HepG2 (cell line): Measurements from ENCODE around the gene CXADR. TPM values are rescaled to one million over a fixed set of nuclear protein-coding genes. Genes with fewer than 3 reads are reported as not detected.

ENCODE experiments used
- ADNP ChIP-seq: sonication (generic); formaldehyde crosslinking; IDR thresholded peaks from 2 replicates; pipeline ENCODE4 v1.4.0; 2020; ENCODE audit warnings: missing genetic modification reagents
- ATF4 ChIP-seq, 2 experiments: fragments of 450-650 bp in 1 of 2; sonication (generic) in 1 of 2; formaldehyde crosslinking; IDR thresholded peaks; 2 replicates each; pipeline versions ENCODE4 v1.5.0 to v1.8.0; 2020 to 2022; ENCODE audit warnings: mild to moderate bottlenecking in 1 of 2, missing genetic modification reagents in 1 of 2
- DMAP1 ChIP-seq: IDR thresholded peaks from 2 replicates; pipeline ENCODE4 v1.6.1; 2016
- DPF2 ChIP-seq: sonication (generic); formaldehyde crosslinking; IDR thresholded peaks from 2 replicates; pipeline ENCODE4 v1.4.0; 2020; ENCODE audit warnings: mild to moderate bottlenecking, low read depth, missing genetic modification reagents, borderline replicate concordance
- FOXJ3 ChIP-seq: sonication (generic); formaldehyde crosslinking; IDR thresholded peaks from 2 replicates; pipeline ENCODE4 v1.4.0; 2020; ENCODE audit warnings: missing genetic modification reagents, mild to moderate bottlenecking, borderline replicate concordance
- FOXO1 ChIP-seq: sonication (generic); formaldehyde crosslinking; IDR thresholded peaks from 2 replicates; pipeline ENCODE4 v1.4.0; 2020; ENCODE audit warnings: missing genetic modification reagents
- HDAC2 ChIP-seq: sonication (generic); formaldehyde crosslinking; IDR thresholded peaks from 2 replicates; pipeline ENCODE4 v1.4.0; 2020; ENCODE audit warnings: missing genetic modification reagents
- HNRNPLL ChIP-seq: fragments of 200-400 bp; formaldehyde crosslinking; IDR thresholded peaks from 2 replicates; pipeline ENCODE4 v1.6.1; 2017; ENCODE audit warnings: mild to moderate bottlenecking, low read depth, low read length; ENCODE audit not compliant: poor library complexity, severe bottlenecking
- HOXA7 ChIP-seq: sonication (generic); formaldehyde crosslinking; IDR thresholded peaks from 2 replicates; pipeline ENCODE4 v1.8.1; 2022; ENCODE audit warnings: mild to moderate bottlenecking, missing genetic modification reagents, moderate library complexity
- KDM5B ChIP-seq: sonication (generic); formaldehyde crosslinking; IDR thresholded peaks from 2 replicates; pipeline ENCODE4 v1.4.0; 2020; ENCODE audit warnings: missing genetic modification reagents, mild to moderate bottlenecking, borderline replicate concordance
- RNF2 ChIP-seq: fragments of 450-650 bp; conservative IDR thresholded peaks from 2 replicates; pipeline ENCODE4 v1.6.1; 2016; ENCODE audit warnings: low read depth
- SATB2 ChIP-seq: sonication (generic); formaldehyde crosslinking; IDR thresholded peaks from 2 replicates; pipeline ENCODE4 v1.5.0; 2020; ENCODE audit warnings: missing genetic modification reagents
- SOX6 ChIP-seq, 2 experiments: fragments of 450-650 bp in 1 of 2; sonication (generic) in 1 of 2; formaldehyde crosslinking in 1 of 2; IDR thresholded peaks; 2 replicates each; pipeline versions ENCODE4 v1.4.0 to v1.6.1; 2017 to 2020; ENCODE audit warnings: antibody characterized with exemption in 1 of 2, mild to moderate bottlenecking in 1 of 2, missing genetic modification reagents in 1 of 2
- TAF1 ChIP-seq: sonication (generic); formaldehyde crosslinking; IDR thresholded peaks from 2 replicates; pipeline ENCODE4 v1.4.0; 2020; ENCODE audit warnings: missing genetic modification reagents
- TBX3 ChIP-seq: fragments of 450-650 bp; IDR thresholded peaks from 2 replicates; pipeline ENCODE4 v1.6.1; 2017; ENCODE audit warnings: antibody characterized with exemption, mild to moderate bottlenecking, inconsistent platforms, borderline replicate concordance
- THRA ChIP-seq: sonication (generic); formaldehyde crosslinking; IDR thresholded peaks from 2 replicates; pipeline ENCODE4 v1.4.0; 2020; ENCODE audit warnings: missing genetic modification reagents, borderline replicate concordance
- ZBTB39 ChIP-seq: sonication (generic); formaldehyde crosslinking; IDR thresholded peaks from 2 replicates; pipeline ENCODE4 v1.5.0; 2020; ENCODE audit warnings: missing genetic modification reagents
- ZFP36 ChIP-seq: fragments of 150-350 bp; IDR thresholded peaks from 2 replicates; pipeline ENCODE4 v1.6.1; 2018; ENCODE audit warnings: borderline replicate concordance, low read length, low read depth; ENCODE audit not compliant: partially characterized antibody
- ZFP36L2 ChIP-seq: sonication (generic); formaldehyde crosslinking; IDR thresholded peaks from 2 replicates; pipeline ENCODE4 v1.4.0; 2020; ENCODE audit warnings: missing genetic modification reagents
- ZNF331 ChIP-seq: sonication (generic); formaldehyde crosslinking; IDR thresholded peaks from 2 replicates; pipeline ENCODE4 v1.4.0; 2020; ENCODE audit warnings: missing genetic modification reagents
- polyA plus RNA-seq, 8 experiments: library from polyadenylated mRNA; depleted of rRNA in 3 of 8; stranded (reverse) in 7 of 8; unstranded in 1 of 8; fragments of >200 nt; fragmentation: Illumina TruSeq in 4 of 8; extraction: Trizol in 4 of 8; gene quantifications; 2 replicates each; pipeline versions ENCODE4 v1.2.1 to v1.2.3, GENCODE V29; 2011 to 2016; ENCODE audit warnings: low read depth in 4 of 8, missing spikeins in 1 of 8, mixed read lengths in 1 of 8; ENCODE audit not compliant: insufficient read depth in 1 of 8
- total RNA-seq, 5 experiments: library from RNA; depleted of rRNA; stranded (reverse); fragments of >200 nt; fragmentation: Illumina TruSeq; extraction: Trizol; gene quantifications; 2 replicates each; pipeline ENCODE4 v1.2.3, GENCODE V29; 2016; ENCODE audit warnings: low read depth in 1 of 5
- TF ChIP-seq, protein P1 (sequence below): sonication (generic); formaldehyde crosslinking; IDR thresholded peaks from 2 replicates; pipeline ENCODE4 v1.4.0; 2020; ENCODE audit warnings: missing genetic modification reagents

CXADR gene
- total and polyA plus RNA-seq, 2 of the 13 experiments (the other 11 are each of a cell fraction or from before 2014, with no cell fraction given), result 86.8 to 110 TPM

DNA sequence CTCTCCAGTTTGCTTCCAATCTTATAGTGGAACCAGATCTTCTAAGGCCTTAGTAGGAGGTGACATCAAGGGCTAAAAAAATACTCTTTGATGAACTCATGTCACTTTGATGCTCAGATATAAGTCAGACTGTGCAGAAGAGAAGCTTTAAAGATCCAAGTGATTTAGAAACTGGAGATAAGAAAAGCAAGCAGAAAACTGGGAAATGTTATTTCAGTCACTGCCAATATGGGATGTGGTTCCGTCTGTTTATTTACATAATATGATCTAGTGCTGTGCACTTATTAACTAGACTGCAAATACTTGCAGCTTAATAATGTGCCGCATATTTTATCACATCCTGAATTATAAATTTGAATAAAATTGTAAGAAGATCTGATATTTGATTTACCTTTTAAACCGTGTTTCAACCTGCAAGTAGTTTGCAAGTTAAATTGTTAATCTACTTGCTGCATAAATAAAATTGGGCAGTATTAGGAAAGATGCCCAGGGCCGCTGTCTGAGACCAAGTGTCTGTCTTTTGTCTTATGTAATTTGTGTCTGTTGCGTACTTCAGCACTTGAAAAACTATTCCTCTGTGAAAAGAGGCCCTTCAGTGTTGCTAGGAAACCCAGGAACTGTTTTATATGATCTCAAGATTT is 29.6 kb downstream of the CXADR start (continued):
- peak in 1 of 2 experiments; percentile 51; a peak in 1 of 4 replicates for TF ChIP-seq ATF4 (CRISPR knock-in tag; IDR thresholded peaks at IDR 0.05)
- TF ChIP-seq DPF2, result peak; percentile 51; the same call in 1 of the 2 replicates
- no peak for TF ChIP-seq ZNF331
- no peak for TF ChIP-seq HNRNPLL
- TF ChIP-seq TAF1 (CRISPR knock-in tag), result no peak
- no peak for TF ChIP-seq ADNP (CRISPR knock-in tag)
- no peak for TF ChIP-seq KDM5B (CRISPR knock-in tag)
- TF ChIP-seq FOXJ3 (CRISPR knock-in tag), result peak; percentile 96
- TF ChIP-seq ZFP36, result no peak
- TF ChIP-seq TBX3, result peak; percentile 93
- peak; percentile 72; the same call in 1 of the 2 replicates for TF ChIP-seq THRA (CRISPR knock-in tag)
- TF ChIP-seq RNF2, result no peak
- no peak for TF ChIP-seq HOXA7 (CRISPR knock-in tag)
- peak; percentile 93 for TF ChIP-seq HDAC2 (CRISPR knock-in tag)
- TF ChIP-seq, protein P1, sequence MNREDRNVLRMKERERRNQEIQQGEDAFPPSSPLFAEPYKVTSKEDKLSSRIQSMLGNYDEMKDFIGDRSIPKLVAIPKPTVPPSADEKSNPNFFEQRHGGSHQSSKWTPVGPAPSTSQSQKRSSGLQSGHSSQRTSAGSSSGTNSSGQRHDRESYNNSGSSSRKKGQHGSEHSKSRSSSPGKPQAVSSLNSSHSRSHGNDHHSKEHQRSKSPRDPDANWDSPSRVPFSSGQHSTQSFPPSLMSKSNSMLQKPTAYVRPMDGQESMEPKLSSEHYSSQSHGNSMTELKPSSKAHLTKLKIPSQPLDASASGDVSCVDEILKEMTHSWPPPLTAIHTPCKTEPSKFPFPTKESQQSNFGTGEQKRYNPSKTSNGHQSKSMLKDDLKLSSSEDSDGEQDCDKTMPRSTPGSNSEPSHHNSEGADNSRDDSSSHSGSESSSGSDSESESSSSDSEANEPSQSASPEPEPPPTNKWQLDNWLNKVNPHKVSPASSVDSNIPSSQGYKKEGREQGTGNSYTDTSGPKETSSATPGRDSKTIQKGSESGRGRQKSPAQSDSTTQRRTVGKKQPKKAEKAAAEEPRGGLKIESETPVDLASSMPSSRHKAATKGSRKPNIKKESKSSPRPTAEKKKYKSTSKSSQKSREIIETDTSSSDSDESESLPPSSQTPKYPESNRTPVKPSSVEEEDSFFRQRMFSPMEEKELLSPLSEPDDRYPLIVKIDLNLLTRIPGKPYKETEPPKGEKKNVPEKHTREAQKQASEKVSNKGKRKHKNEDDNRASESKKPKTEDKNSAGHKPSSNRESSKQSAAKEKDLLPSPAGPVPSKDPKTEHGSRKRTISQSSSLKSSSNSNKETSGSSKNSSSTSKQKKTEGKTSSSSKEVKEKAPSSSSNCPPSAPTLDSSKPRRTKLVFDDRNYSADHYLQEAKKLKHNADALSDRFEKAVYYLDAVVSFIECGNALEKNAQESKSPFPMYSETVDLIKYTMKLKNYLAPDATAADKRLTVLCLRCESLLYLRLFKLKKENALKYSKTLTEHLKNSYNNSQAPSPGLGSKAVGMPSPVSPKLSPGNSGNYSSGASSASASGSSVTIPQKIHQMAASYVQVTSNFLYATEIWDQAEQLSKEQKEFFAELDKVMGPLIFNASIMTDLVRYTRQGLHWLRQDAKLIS (CRISPR knock-in tag), result no peak
- no peak for TF ChIP-seq DMAP1 (CRISPR knock-in tag)
- peak; percentile 67; the same call in 1 of the 2 replicates for TF ChIP-seq FOXO1 (CRISPR knock-in tag)
- peak; percentile 70; the same call in 1 of the 2 replicates for TF ChIP-seq SATB2 (CRISPR knock-in tag)
- TF ChIP-seq SOX6 (IDR thresholded peaks at IDR 0.05), result no peak
- peak; percentile 92 for TF ChIP-seq SOX6 (CRISPR knock-in tag; IDR thresholded peaks at IDR 0.05)
- TF ChIP-seq ZBTB39, result peak; percentile 84
- no peak for TF ChIP-seq ZFP36L2
